Gastroesophageal sphincter (tissue), 4 donors: ENCODE data around the gene CD79B. TPM values are rescaled to one million over a fixed set of nuclear protein-coding genes. Genes with fewer than 3 reads are reported as not detected.

ENCODE experiments used
- ATAC-seq: fragments of 150-250 bp; one replicate; pipeline ENCODE4 v1.9.1; 2016; ENCODE audit warnings: mild to moderate bottlenecking, moderate library complexity
- H3K27ac ChIP-seq, 4 donors: fragments of 200-600 bp; sonication (generic) in 3 of 4; 1 replicate in 3 of 4; 2 replicates in 1 of 4; pipeline ENCODE4 v1.5.1; 2016 to 2019
- H3K27me3 ChIP-seq: fragments of 200-600 bp; sonication (generic); one replicate; pipeline ENCODE4 v1.5.1; 2019
- H3K36me3 ChIP-seq, 2 donors: fragments of 200-600 bp; sonication (generic); one replicate each; pipeline ENCODE4 v1.5.1; 2019; ENCODE audit warnings: control low read depth in 1 of 2
- H3K4me1 ChIP-seq, 3 donors: fragments of 200-600 bp; sonication (generic); 1 replicate in 2 of 3; 2 replicates in 1 of 3; pipeline ENCODE4 v1.5.1; 2016 to 2019; ENCODE audit warnings: control low read depth in 2 of 3
- H3K4me3 ChIP-seq, 2 donors: fragments of 200-600 bp; sonication (generic); one replicate each; pipeline ENCODE4 v1.5.1; 2019; ENCODE audit warnings: mild to moderate bottlenecking in 1 of 2, moderate library complexity in 1 of 2
- H3K9me3 ChIP-seq, 3 donors: fragments of 200-600 bp; sonication (generic); one replicate each; pipeline ENCODE4 v1.5.1; 2017 to 2019; ENCODE audit warnings: control low read depth in 2 of 3
- CTCF ChIP-seq, 4 experiments: fragments of 200-600 bp in 2 of 4; fragments of 450-650 bp in 2 of 4; sonication (generic) in 1 of 4; IDR thresholded peaks; one replicate each; pipeline ENCODE4 v1.5.1; 2017 to 2019; ENCODE audit warnings: antibody characterized with exemption in 4 of 4, mild to moderate bottlenecking in 2 of 4, moderate library complexity in 2 of 4
- EP300 ChIP-seq: sonication (generic); formaldehyde crosslinking; IDR thresholded peaks from one replicate; pipeline ENCODE4 v1.6.1; 2017; ENCODE audit warnings: antibody characterized with exemption, mild to moderate bottlenecking
- POLR2A ChIP-seq, 2 donors: fragments of 450-650 bp; IDR thresholded peaks; one replicate each; pipeline ENCODE4 v1.6.1; 2017; ENCODE audit warnings: antibody characterized with exemption in 2 of 2, mild to moderate bottlenecking in 2 of 2, moderate library complexity in 1 of 2
- POLR2AphosphoS5 ChIP-seq: sonication (generic); formaldehyde crosslinking; IDR thresholded peaks from one replicate; pipeline ENCODE4 v1.6.1; 2017; ENCODE audit warnings: antibody characterized with exemption
- WGBS, 2 donors: methylation state at CpG; one replicate each; pipeline ENCODE4 v1.1.5; 2018; ENCODE audit warnings: low coverage in 1 of 2; 5-methylcytosine and 5-hydroxymethylcytosine counted together
- total RNA-seq, 4 donors: library from RNA; depleted of rRNA; stranded (reverse); fragments of >200 nt; gene quantifications; one replicate each; pipeline ENCODE4 v1.1.0, GENCODE V29; 2016

CD79B gene
- total RNA-seq, 4 donors from 2014 or later = 2.0 to 5.9 (median 3.3) TPM; not detected in 1

- no CpG with 5 or more reads among the region's 18 CpGs for WGBS, 2 donors
- ATAC-seq = no peak
These were observed 17.6 kb upstream of the CD79B start for GRCh38 chr17:63949576-63950250.

GRCh38 chr17:63948521-63948920, 16.4 kb upstream of the CD79B start:
- Histone ChIP-seq H3K4me1 (no peaks in the 10 kb centered on the region), H3K4me3 (no peak overlapping the region), H3K9me3 (no peaks in the 10 kb centered on the region), H3K27ac (no peak overlapping the region), H3K27me3 (peaks cover 51% of the 10 kb centered on the region), H3K36me3 (no peaks in the 10 kb centered on the region)
- WGBS, 2 donors = 80% methylated on average over 1 of the region's 9 CpGs; no CpG with 5 or more reads in 1 of the 2 donors
- no peak for TF ChIP-seq CTCF (IDR thresholded peaks at IDR 0.05)
- TF ChIP-seq EP300 = no peak
- no peak for ATAC-seq

More at GRCh38 chr17:63949576-63950250, 17.6 kb upstream of the CD79B start:
- Histone ChIP-seq H3K4me1 (no peaks in the 10 kb centered on the region), H3K27ac (no peak overlapping the region), H3K4me3 (no peak overlapping the region), H3K9me3 (no peaks in the 10 kb centered on the region), H3K27me3 (peaks cover 51% of the 10 kb centered on the region), H3K36me3 (no peaks in the 10 kb centered on the region)
- TF ChIP-seq CTCF (IDR thresholded peaks at IDR 0.05) = no peak
- no peak for TF ChIP-seq POLR2A (IDR thresholded peaks at IDR 0.05)
- no peak for TF ChIP-seq POLR2AphosphoS5
- TF ChIP-seq EP300 = no peak

GRCh38 chr17:63947711-63948330, 15.7 kb upstream of the CD79B start:
- peaks cover 51% of the 10 kb centered on the region for H3K27me3 ChIP-seq
- ATAC-seq = no peak
- WGBS, 2 donors = 94 to 98% methylated on average over 4 to 7 of the region's 18 CpGs
- H3K27ac ChIP-seq = no peak overlapping the region
- no peaks in the 10 kb centered on the region for H3K36me3 ChIP-seq
- no peak overlapping the region for H3K4me3 ChIP-seq
- no peaks in the 10 kb centered on the region for H3K9me3 ChIP-seq
- TF ChIP-seq POLR2A (IDR thresholded peaks at IDR 0.05) (no peak), CTCF (IDR thresholded peaks at IDR 0.05) (no peak), EP300 (no peak), POLR2AphosphoS5 (no peak)
- H3K4me1 ChIP-seq = no peaks in the 10 kb centered on the region

DNA sequence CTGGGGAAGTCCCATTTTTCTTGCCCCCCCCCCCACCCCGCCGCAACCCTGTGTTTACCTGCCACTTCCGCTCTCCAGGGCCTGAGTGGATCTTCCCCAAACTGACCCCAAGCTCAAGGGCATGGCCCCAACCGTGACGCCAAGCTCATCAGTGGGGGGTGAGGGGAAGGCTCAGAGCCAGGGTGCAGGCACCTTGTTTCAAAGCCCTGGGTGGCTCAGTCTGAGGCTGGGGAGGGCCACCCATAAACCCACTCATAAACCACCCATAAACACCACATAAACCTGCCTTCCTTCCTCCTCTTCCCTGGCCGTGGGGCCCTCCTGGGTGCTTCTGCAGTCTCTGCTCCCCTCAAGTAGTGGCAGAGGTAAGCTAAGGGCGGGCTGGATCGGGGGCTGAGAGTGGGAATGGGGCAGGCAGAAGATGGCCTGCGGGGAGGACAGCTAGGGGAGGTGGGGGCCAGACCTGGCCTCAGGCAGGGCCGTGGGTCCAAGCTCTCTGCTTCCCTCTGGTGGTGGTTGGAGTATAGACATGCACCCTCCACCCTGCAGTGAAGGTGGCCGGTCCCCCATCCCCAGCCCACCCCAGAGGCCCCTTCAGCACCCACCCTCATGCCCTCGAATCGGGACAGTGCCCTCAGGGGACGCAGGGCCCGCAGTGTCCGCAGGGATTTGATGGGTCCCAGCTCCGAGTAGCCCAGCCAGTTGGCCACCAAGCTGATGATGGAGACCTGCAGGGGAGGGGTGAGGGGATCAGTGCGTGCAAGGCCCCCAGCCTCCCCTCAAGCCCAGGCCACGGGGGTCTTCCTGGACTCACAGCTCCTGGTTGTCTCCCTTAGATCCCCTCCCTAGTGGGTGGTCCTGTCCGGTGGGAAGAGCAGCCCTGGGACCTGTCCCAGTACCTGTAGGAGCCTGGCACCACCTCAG, 14.6 kb upstream of the CD79B start:
- H3K4me1 ChIP-seq = no peaks in the 10 kb centered on the region
- peak; percentile 55 for ATAC-seq
- TF ChIP-seq CTCF (IDR thresholded peaks at IDR 0.05) (peak in 3 of 4 experiments; percentile 24 to 74 (median 58)), EP300 (no peak), POLR2A (IDR thresholded peaks at IDR 0.05) (no peak), POLR2AphosphoS5 (no peak)
- no peak overlapping the region for H3K27ac ChIP-seq
- H3K9me3 ChIP-seq = no peaks in the 10 kb centered on the region
- H3K4me3 ChIP-seq = no peak overlapping the region
- 90% methylated on average over 2 of the region's 20 CpGs; no CpG with 5 or more reads in 1 of the 2 donors for WGBS, 2 donors
- H3K36me3 ChIP-seq = no peaks in the 10 kb centered on the region
- H3K27me3 ChIP-seq = peaks cover 42% of the 10 kb centered on the region
